C4-2B (cell line): Measurements from ENCODE around the gene TXNDC9.
"Not testable (repeated sequence)": the region's sequence is repeated elsewhere in the genome, so short reads cannot be mapped to it uniquely, and the experiment has no call there.

ENCODE experiments used
- H3K27ac ChIP-seq: fragments of 450-650 bp; 2 replicates; pipeline ENCODE4 v1.5.1; 2017
- CTCF ChIP-seq: fragments of 450-650 bp; conservative IDR thresholded peaks from 2 replicates; pipeline ENCODE4 v1.5.1; 2017; ENCODE audit warnings: mild to moderate bottlenecking
- ZFX ChIP-seq: fragments of 450-650 bp; IDR thresholded peaks from 2 replicates; pipeline ENCODE4 v1.6.1; 2017

The TXNDC9 gene

DNA sequence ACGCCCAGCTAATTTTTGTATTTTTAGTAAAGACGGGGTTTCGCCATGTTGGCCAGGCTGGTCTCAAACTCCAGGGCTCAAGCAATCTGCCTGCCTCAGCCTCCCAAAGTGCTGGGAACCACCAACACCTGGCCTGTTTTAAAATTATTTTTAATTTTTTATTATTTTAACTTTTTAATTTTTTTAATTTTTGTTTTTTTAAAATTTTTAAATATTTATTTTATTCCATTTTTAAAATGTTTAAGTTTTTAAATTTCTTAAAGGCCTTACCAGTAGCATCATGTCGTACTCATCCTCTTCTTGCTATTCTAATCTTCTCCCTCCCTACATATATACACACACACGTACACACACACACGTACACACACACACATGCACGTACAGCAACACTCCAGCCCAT is 36.6 kb downstream of the TXNDC9 start:
- TF ChIP-seq ZFX (no peak), CTCF (no peak)
- no peak overlapping the region for H3K27ac ChIP-seq

DNA sequence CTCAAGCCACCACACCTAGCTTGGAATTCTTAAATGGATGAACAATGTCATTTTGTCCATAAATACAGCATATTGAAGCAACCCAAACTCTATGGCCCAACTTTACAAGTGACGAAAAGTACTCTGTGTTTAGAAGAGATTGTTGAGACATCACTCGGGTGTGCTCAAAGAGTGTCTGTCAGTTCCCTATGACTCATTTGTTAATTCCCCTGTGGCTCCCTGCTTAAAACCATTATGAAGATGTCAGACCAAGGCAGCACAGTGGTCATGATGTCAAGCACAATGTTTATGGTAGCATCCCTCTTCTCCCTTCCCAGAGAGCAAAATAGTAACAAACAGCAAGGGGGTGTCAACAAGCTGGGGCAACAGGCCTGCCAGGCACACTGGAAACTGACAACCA is 38.1 kb downstream of the TXNDC9 start:
- TF ChIP-seq CTCF, result no peak
- no peak for TF ChIP-seq ZFX
- H3K27ac ChIP-seq, result no peak overlapping the region

GRCh38 chr2:99285526-99285925 is 50.6 kb downstream of the TXNDC9 start:
- TF ChIP-seq ZFX (no peak), CTCF (no peak)
- H3K27ac ChIP-seq, result no peak overlapping the region

GRCh38 chr2:99279969-99280695 is 56.0 kb downstream of the TXNDC9 start:
- no peak overlapping the region for H3K27ac ChIP-seq
- TF ChIP-seq CTCF (no peak), ZFX (no peak)

- H3K27ac ChIP-seq, result no peak overlapping the region
Measured at GRCh38 chr2:99278793-99279291, 57.3 kb downstream of the TXNDC9 start.

DNA sequence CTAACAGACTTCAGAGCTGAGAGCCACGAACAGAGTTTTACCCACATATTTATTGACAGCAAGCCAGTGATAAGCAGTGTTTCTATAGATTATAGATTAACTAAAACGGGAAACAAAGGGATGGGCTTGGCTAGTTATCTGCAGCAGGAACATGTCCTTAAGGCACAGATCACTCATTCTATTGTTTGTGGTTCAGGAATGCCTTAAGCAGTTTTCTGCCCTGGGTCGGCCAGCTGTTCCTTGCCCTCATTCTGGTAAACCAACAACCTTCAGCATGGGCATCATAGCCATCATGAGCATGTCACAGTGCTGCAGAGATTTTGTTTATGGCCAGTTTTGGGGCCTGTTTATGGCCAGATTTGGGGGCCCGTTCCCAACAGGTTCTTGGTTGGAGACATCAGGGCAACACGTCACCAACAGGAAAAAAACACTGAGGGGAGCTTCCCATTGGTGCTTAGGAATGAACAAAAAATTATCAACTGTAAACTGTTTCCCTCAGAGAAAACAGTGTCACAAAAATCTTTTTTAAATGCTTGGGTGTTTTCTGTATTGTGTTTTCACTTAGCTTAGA is 57.9 kb downstream of the TXNDC9 start:
- not testable (repeated sequence) for H3K27ac ChIP-seq

More at GRCh38 chr2:99278793-99279291, 57.3 kb downstream of the TXNDC9 start:
- no peak for TF ChIP-seq CTCF
- no peak for TF ChIP-seq ZFX

DNA sequence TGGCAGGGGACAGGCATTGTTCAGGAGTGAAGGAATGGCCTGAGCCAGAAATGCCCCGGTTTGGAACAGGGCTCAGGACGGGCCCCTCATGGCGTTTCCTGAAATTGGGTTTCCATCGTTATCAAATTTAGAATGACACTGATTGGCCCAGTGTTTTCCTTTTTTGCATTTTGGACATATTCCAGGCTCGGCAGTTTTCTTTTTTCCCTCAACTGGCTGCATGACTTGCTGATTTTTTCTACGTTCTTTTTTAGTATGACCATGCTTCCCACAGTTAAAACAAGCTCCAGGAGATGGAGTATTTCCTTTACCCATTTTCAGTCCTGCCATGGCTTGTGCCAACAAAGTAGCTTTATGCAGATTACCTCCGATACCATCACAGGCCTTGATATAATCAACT is 60.3 kb downstream of the TXNDC9 start:
- no peak overlapping the region for H3K27ac ChIP-seq
- TF ChIP-seq CTCF (no peak), ZFX (no peak)
